ENCODE results near the gene ZBTB7C.

The ZBTB7C gene

DNA sequence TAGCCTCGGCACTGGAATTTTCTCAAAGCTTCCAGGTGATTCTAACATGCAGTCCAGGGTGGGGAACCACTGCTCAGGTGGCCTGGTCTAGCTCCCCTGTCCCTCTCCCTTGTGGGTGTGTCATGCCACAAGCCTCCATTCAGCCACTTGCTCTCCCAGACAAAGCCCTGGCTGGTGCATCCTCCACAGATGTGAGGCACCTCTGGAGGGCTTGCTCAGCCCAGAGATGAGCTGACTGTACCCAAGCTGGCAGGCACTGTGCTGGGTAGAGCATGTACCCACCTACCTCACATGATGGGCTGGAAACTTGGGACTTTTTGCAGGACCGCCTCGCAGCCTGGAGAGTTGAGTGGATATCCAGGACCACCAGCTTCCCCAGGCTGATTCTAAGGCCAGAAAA, 88.1 kb downstream of the ZBTB7C start:
- DNase-seq: no peak

DNA sequence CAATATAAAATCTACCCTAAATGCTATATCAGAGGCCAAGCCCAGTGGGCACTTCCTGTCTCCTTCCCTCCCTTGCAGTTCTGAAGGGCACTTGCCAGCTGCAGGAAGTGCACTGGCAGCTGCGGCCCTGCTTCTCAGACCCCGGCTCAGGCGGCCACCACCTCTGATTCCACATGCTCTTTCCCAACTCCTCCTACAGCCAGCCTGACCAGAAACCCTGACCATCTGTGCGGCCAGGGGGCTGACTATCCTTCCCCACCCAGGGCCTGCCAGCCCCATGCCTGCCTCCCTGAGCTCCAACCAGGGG, 88.6 kb downstream of the ZBTB7C start:
- no peak for DNase-seq

DNA sequence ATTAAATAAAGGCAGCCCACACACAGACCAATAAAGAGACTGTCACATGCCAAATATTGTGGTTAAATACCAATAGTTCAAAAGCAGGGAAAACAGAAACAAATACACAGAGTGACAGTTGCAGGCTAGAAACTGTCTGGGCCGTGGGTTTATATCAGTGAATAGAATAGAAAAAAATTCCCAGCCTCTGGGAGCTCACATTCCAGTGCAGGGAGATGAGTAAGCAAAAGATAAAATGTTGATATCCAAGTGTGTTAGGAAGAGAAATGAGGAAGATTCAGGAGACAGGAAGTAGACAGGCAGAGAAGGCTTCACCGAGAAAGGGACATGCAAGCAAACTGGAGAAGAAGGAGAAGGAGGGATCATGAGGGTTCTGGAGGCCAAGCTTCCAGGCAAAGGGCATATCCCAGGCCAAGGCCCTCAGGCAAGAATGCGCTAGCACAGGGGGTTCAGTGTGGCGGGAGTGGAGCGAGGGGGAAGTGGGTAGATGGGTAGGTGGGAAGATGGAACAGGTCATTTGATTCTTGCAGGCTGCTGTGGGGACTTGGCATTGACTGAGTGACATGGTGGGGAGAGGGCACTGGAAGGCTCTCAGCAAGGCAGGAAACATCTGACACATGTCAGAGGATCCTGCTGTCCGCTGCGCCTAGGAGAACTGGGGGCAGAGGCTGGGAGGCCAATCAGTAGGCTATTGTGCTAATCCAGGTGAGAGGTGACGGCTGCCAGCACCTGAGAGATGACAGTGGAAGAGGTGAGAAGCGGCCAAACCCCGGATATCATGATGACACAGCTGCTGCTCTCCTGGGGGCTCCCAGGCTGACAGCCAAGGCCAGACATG, 89.2 kb downstream of the ZBTB7C start:
- peak; percentile 5 to 25 for DNase-seq

DNA sequence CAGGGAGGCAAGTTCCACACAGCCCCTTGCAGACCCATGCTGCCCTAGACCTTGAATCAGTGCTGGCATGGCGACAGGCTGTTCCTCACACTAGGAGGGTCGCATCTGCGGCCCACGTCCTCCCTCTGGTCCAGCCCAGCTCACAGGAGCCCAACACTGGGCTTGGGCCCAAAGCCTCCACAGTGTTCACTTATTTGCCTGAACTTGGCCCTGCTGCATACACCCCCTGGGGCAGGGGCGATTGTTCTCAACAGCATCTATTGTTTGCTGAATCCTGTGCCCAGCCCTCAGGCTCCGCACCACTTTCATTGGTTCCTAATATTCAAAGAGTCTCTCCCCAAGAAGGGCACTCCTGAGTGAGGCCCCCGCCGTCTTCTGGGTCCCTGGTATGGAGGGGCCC, 90.7 kb downstream of the ZBTB7C start:
- DNase-seq: no peak

DNA sequence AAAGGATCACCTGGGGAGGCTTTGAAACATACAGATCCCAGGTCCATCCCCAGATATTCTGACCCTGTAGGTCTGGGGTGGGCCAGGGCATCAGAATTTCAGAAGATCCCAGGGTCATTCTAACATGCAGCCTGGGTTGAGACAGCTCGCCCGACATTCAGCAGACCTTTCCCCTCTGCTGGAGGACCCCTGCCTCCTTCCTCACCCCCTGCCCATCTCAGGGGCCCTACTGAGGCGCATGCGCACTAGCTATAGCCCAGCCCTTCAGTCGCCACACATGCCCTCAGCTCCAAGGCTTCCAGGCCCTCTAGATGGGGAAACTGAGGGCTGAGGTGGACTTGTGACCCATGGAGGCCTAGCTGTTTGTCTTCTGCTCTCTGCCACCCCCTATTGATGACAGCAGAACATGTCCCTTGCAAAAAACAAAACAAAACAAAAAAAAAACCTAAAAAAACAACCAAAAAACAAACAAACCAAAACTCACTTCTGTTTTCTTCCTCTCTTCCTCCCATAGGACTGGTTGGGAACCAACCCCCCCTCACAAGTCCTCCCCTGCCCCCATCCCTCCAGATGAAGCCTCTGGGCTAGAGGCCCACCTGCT, 91.3 kb downstream of the ZBTB7C start:
- no peak for DNase-seq

DNA sequence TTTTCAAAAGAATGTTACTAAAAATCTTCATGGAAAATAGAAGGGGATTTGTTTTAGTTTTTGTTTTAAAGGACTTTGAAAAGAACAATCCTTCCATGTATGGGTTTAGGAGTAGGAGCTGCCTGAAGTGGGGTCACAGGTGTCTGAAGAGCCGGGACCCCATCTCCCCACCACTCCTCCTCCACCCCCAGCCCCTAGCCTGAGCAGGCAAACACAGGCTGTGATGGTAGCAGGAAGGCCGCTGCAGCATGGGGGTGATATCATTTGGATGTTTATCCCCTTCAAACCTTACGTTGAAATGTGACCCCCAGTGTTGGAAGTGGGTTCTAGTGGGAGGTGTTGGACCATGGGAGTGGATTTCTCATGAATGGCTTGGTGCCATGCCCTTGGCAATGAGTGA, 93.0 kb downstream of the ZBTB7C start:
- no peak for DNase-seq

DNA sequence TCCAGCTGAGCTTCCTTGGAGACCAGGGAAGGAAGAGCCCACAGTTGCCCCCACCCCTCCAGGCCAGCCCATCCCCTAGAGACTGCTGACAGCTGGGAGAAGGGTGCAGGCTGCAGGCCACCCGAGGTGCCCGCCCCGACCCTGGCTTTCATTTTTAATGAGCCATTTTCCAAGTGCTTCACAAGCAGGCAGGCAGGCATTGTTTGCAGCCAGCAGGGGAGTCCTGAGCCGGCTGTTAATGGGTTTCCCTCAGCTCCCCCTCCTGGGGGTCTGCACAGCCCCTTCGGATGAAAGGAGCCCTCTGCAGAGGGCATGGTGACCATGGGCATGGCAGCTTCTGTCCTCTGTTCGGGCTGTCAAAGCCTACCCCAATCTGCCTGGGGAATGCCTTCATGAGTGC, 94.5 kb downstream of the ZBTB7C start:
- no peak for DNase-seq

DNA sequence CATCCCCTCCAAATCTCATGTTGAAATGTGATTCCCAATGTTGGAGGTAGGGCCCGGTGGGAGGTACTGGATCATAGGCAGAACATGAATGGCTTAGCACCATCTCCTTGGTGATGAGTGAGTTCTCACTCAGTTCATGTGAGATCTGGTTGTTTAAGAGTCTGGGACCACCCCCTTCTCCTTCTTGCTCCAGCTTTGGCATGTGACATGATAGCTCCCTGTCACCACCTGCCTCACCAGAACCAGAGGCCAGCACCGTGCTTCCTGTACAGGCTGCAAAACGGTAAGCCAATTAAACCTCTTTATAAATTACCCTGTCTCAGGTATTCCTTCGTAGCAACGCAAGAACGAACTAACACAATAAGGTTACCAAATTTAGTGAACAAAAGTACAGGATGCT, 95.4 kb downstream of the ZBTB7C start:
- no peak for DNase-seq

DNA sequence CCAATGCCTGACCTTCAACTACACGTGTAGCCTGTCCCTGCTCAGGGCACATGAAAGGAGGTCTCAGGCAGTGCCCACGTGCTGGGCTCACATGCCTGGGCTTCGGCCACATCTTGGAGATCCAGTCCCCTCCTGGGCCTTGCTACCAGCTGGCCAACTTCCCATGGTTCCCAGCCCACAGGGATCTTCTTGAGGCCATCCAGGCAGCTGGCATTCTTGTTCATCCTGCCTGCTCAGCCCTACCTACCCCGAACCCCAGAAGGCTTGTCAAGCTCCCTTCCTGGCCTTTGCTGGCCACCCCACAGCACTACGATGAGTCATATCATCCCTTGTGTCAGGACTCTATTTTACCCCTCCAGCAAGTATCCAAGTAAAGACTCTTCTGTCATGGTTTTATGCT, 97.1 kb downstream of the ZBTB7C start:
- DNase-seq: no peak

DNA sequence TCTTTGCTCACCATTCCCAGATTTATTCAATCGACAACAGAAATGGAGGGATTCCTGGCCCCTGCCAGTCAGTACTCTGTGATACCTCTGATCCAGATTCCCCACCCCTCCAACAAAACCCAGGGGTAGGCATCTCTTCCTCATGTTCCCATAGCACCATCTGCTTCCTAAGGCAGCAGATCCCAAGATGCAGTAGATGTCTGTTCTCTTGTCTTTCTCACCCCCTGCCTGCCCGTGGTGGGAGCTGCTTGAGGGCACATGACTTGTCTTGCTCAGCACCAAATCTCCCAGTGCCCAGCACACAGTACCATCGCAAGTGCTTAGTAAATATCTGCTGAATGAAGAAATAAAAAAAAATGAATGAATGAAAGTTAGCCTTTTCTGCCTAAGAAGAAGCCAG, 98.2 kb downstream of the ZBTB7C start:
- no peak for DNase-seq

DNA sequence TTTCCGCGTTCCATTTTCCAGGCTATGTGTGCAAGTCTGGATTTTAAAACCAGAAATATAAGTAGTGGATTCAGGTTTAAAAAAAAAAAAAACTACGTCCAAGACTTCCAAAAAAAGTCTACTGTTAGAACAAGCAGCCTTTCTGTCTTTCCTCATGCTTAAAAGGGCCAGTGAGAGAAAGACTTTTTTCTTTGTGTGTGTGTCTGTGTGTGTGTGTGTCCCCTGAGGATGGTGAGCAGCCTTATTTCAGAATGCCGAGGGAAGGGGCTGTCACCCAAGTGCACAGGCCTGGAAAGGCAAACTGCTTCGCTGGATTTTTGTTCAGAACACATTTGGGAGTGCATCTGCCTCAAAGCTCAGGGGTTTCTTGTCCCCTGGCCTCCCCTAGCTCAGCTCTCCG, 98.8 kb downstream of the ZBTB7C start:
- DNase-seq: no peak

DNA sequence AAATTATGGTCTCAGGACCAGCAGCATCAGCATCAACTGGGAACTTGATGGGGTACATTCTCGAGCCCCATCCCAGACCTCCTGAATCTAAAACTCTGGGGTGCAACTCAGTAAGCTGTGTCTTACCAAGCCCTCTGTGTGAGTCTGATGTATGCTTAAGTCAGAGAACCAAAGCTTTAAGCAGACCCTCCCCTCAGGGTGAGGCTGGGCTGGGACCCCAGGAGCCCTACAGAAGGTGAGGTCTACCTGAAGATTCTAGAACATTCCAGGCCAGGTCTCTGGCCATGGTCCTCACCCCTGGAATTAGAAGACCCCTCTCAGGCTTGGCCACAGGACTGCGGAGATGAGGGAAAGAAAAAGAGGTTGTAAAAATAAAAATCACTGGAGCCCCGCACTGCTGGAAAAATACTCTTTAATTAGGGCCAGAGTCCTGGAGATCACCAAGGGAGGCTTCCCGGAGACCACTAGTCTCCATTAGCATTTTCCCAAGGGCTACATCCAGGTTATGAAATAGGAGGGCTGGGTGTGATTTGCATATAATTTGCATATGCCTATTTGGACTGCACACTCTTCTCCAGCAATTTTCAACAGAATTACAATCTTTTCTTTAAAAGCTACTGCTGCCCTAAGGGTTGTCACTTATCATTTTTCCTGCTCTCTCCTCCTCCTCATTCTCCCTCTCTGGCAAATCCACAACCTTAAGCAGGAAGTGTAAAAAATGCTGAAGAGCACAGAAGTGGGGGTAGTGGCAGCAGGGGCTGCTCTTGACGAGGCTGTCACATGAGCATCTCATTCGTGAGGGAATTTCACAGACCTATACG, 100.2 kb downstream of the ZBTB7C start:
- DNase-seq: no peak

DNA sequence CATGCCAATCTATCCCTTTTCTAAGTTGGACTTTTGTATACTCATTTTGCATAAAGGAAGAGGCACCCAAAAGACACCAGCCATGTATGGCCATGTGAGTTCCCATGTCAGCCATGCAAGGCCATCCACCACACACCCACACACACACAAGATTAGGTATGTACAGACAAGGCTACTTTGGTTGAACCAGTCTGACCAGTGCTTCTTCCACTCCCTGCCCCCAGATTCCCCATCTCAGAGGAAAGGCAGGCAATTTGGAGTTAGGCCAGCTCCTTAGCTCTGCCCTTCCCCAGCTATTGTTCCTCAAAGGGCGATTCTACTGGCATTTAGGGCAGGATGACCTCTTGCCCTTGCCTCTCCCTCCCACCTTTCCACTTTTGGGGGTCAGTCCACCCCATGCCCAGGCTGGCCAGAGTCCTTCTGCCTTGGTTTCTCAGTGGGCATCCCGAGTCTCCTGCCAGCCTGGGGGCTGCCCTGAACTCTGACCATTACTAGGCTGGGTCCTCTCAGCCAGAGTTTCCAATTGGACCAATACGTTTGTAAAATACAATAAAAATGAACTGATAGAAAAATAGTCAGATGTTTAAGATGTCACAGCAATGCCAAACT, 101.1 kb downstream of the ZBTB7C start:
- no peak for DNase-seq

DNA sequence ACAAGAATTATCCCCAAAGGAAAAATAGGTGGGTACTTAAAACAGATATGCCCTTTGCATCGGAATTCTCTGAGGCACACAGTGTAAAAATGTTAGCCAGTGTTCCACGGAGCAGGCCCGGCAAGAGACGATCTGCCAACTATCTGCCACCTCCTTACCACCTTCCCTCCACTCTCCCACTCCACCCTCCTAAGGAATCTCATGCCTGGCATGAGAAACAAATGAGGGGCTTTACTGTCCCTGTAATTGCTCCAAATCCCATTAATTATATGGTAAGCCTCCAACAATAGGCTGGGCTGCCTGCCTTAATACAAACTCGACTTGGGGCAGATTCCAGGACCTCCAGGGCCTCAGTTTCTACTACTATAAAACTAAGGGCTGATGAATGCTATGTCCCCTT, 102.3 kb downstream of the ZBTB7C start:
- DNase-seq: no peak

DNA sequence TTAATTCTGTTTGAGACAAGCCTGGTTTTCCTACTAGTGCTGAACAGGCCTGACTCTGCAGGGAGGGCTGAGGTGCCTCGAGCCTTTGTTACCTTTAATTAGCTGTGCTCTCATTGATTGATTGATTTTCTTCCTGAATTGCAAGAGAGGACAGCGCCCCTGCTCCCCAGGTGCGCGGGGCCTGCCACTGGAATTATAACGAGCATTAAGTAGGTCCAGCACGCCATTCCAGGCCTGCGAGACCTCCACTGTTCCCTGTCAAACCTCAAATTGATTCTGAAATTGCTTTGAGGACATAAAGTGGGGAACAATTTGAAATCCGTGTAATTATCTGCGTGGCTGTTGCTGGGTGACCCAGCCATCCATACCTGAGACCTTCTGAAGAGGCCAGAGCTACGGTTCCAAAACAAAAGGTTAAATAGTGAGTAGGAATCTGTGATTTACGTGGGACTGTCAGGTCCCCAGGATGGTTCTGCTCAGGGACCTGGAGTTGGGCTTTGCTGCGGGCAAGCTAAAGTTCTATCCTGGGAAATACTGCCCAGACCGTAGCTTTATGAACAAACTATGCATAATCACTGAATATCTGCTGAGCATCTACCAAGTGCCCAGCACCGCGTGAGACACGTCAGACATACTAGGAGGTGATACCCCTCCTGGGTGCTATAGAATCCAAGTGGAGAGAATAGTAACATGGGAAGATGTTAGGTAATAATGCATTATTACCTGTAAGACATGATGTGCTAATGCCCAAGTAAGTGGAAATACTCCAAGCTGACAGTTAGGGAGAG, 104.1 kb downstream of the ZBTB7C start:
- DNase-seq: no peak

DNA sequence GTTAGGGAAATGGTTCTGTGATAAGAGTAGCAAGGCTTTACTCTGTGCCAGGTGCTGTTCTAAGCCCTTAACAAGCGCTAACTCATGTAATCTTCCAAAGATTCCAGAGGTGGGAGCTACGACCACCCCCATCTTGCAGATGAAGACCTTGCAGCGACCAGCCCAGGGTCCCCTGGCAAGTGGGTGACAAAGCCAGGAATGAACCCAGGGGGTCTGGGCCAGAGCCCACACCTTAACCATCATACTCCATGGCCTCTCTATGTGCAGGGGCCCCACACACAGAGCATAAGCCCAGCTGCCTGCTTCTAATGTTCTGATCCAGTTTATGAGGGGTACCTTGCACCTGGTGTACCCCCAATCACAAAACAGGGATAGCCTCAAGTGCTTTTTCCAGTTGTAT, 105.3 kb downstream of the ZBTB7C start:
- no peak for DNase-seq

DNA sequence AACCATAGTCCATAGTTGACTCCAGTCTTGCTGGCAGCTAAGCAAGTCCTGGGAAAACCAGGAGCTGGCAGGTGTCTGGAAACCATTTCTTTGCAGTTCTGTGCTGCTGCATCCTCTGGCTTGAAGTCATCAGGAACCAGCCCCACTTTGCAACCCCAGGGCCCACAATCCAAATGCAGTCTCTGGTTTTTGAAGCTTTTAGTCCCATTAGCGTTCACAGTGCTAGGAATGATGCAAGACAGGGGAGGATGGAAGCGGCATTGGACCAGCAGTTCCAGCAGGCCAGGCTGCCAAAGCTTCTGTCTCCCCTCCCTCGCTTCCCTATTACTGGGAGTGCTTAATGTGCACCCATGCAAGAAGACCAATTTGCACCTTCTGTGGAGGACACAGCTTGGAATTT, 106.4 kb downstream of the ZBTB7C start:
- DNase-seq: no peak

DNA sequence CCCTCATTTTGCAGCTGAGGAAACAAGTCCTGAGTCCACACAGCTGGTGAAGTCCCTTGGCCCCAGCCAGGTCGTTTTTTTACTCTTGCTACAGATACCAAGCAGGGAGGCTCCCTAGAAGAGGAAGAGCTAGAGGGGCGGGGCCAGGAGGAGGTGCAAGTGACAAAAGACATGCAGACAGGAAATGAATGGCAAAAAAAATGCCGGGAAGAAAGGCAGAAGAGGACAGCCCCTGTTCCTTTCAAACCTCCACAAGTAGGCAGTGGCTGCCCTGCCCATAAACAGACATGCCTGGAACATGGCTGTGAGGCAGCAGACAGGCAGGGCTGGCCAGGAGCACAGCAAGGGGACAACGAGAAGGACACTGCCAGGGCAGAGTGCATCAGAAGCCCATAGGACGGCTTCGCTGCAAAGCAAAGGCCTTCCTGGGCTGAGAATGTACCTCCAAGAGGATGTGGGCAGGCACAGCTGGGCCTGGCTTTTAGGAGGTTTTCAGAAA, 108.7 kb downstream of the ZBTB7C start:
- peak; percentile 74 for DNase-seq

DNA sequence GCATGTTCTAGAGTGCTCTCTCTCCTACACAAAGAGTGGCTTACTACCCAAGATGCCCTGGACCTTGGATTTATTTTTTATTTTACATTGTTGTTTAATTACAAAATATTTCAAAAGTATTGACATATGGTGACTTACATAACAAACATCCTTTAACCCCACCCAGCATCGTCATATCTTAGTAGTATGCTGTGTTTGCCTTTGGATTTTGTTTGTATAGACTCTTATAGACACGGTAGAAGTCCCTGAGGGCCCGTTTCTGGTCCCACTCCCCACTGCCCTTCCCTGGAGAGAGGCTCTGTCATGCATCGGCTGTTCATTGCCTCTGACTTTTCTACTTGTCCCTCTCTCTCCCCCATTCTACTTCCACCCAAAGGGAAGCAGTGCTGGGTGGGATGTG, 112.0 kb downstream of the ZBTB7C start:
- no peak for DNase-seq

DNA sequence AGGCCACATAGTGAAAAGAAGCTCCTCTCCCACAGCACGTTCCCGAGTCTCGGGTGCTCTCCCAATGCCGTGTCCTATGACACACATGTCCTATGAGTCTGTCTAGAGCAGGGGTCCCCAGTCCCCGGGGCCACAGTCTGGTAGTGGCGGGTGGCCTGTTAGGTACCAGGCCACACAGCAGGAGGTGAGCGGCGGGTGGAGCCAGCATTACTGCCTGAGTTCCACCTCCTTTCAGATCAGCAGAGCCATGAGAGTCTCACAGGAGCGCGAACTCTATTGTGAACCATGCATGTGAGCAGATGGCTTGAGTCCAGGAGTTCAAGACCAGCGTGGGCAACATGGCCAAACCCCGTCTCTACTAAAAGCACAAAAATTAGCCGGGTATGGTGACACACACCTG, 112.6 kb downstream of the ZBTB7C start:
- DNase-seq: no peak

DNA sequence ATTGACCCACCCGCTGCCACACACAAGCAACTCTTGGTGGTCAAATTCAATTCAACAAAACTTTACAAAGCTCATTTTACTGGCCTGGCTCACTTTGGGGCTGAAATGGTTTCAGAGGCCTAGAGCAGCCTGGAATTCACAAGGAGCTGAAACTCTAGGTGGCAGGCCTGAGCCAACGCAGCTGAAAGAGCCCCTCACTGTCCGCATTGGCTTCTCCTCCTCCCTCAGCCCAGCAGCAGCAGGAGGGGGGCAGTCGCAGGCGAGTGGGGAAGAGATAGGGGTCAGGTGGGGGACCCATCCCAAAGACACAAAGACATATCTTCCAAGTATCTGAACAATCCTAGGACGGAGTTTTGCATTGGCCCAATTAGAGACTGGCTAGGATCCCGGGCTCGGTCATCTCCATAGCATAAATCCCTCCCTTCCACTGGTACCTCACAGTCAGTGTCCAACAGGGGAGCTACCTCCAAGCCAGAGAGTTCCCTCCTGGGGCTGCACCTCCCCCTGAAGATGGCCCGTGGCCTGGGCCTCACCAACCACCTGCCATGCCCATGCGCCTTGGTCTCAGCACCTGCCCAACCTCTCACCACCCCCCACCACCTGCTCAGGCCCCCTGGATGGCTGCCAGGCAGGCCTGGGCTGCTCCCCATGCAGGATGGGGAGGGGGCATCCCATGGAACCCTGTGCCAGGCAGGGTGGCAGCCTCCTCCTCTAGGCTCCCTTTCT, 113.4 kb downstream of the ZBTB7C start:
- no peak for DNase-seq

Measured in inflammatory macrophage (primary cell).